NCI-H345 treated with DMSO at 0.1 percent for 48 hours (cell line): ENCODE data around the gene MARCKSL1.
"Not testable (repeated sequence)": the region's sequence is repeated elsewhere in the genome, so short reads cannot be mapped to it uniquely, and the experiment has no call there.

ENCODE experiments used
- DNase-seq: peaks from one replicate; lab custom pipeline; 2025; ENCODE audit not compliant: unreplicated experiment; lab: John Stamatoyannopoulos, UW

Gene MARCKSL1

DNA sequence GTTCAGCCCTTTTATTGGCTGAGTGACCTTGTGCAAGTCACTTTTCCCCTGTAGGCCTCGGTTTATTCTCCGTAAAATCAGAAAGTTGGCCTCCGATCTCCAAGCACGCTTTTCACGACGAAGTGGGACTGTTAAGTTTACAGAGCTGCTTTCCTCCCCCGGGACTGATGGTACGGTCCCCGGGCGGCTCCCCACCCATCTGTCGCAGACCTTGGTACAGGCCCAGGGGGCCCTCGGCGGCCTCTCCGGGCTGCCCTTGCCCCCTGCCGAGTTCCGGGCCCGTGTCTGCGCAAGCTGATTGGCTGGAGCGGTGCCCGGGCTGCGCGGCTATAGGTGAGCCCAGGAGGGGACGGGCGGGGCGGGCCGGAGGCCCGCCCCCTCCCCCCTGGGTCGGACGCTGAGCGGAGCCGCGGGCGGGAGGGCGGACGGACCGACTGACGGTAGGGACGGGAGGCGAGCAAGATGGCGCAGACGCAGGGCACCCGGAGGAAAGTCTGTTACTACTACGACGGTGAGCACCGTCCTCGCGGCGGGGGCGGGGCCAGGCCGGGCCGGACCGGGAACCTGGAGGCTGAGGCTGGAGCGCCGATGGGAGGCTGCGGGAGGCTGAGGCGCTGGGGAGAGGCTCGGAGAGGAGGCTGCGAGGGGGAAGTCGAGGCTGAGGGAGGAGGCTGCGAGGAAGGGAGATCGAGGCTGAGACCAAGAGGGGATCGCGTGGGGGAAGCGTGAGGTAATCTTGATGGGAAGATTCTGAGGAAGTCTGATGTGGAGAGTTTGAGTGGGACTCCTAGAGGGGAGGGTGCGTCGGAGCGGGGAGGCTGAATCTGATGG, 44.1 kb downstream of the MARCKSL1 start, which contains the start of gene HDAC1:
Gene HDAC1, plus strand, starts transcription at position 376 of the 831 bp plus-strand sequence. Its CDS starts 87 bp downstream, at position 463.
- peak; percentile 81 for DNase-seq

- DNase-seq = no peak
Measured at GRCh38 chr1:32291145-32291707, 44.8 kb downstream of the MARCKSL1 start.

GRCh38 chr1:32289256-32289655, 46.8 kb downstream of the MARCKSL1 start:
- DNase-seq = no peak

GRCh38 chr1:32286763-32287162, 49.3 kb downstream of the MARCKSL1 start:
- no peak for DNase-seq

DNA sequence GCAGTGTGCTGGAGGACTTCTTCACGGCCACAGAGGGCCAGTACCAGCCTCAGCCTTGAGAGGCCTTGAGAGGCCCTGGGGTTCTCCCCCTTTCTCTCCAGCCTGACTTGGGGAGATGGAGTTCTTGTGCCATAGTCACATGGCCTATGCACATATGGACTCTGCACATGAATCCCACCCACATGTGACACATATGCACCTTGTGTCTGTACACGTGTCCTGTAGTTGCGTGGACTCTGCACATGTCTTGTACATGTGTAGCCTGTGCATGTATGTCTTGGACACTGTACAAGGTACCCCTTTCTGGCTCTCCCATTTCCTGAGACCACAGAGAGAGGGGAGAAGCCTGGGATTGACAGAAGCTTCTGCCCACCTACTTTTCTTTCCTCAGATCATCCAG, 50.4 kb downstream of the MARCKSL1 start:
- no peak for DNase-seq

DNA sequence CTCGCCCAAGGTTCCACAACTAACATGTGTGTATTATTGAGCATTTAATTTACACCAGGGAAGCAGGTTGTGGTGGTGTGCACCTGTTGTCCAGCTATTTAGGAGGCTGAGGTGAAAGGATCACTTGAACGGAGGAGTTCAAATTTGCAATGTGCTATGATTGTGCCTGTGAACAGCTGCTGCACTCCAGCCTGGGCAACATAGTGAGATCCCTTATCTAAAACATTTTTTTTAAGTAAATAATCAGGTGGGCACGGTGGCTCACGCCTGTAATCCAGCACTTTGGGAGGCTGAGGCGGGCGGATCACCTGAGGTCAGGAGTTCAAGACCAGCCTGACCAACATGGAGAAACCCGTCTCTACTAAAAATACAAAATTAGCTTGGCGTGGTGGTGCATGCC, 51.3 kb downstream of the MARCKSL1 start:
- DNase-seq = not testable (repeated sequence)
